ENCODE results near the gene MSH5.

The MSH5 gene

GRCh38 chr6:31713465-31713864 is 26.3 kb upstream of the MSH5 start:
- DNase-seq (ENCODE audit: low read depth in 2 of 2), result no peak

- DNase-seq (ENCODE audit: low read depth in 2 of 2), result no peak
Measured at GRCh38 chr6:31713991-31714684, 25.7 kb upstream of the MSH5 start.

DNA sequence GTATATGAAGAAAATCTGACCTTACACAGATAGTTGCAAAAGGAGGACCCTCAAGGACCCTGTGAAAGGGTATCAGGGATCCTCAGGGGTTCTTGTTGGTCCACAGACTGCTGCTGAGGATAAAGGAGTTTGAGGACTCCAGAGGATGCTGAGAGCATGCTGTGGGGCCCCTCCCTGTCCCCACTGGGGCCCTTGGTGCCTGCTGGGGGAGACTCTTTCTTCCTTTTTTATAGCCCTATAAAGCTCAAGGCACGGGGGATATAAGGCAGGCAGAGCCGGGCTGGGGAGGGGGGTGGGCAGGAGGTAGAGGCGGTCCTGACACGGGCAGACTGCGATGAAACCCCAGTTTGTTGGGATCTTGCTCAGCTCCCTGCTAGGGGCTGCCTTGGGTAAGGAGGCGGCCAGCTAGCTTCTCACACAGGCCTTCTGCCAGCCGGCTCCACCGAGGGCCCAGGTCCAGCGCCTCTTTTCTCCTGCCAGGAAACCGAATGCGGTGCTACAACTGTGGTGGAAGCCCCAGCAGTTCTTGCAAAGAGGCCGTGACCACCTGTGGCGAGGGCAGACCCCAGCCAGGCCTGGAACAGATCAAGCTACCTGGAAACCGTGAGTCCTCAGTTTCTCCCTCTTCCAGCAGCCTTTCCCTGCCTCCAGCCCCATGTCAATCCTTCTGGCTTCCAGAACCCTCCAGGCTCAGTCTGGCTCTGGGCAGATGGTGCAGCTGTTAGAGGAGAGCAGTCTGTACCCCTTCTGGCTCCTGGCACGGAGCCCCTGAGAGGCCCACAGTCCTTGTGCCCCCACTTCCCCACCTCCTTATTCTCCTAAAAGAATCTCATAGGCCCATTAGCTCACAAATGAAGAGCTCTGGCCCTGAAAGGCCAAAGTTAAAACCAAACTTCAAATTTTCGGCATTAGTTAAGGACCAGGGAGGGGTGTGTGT is 24.5 kb upstream of the MSH5 start, which contains the start of gene LY6G6D:
TSS of gene LY6G6D (plus strand) at position 327 of the 937 bp plus-strand sequence. CDS start at position 335, 8 bp downstream.
- DNase-seq (ENCODE audit: low read depth in 2 of 2), result no peak

GRCh38 chr6:31717499-31718222 is 22.1 kb upstream of the MSH5 start:
- DNase-seq (ENCODE audit: low read depth in 2 of 2), result no peak

DNA sequence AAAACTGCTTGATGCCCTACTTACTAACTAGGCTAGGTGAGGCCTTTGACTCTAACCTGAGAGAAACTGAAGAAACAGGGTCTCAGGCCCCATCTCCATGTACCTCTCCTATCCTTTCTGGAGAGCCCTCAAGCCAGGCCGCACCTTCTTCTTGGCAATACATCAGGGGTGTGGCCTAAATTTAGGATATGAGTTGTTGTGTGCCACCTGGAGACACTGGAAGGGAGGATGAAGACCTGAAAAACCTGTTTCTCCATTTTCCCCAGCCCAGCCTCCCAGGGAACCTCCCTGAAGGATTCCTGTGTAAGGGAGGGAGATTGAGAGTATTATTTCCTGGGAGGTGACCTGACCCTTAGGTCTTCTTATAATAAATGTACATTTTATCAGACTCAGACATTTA is 21.5 kb upstream of the MSH5 start:
- DNase-seq (ENCODE audit: low read depth in 2 of 2), result no peak

- DNase-seq (ENCODE audit: low read depth in 2 of 2), result no peak
Measured at GRCh38 chr6:31719001-31719400, 20.8 kb upstream of the MSH5 start.

DNA sequence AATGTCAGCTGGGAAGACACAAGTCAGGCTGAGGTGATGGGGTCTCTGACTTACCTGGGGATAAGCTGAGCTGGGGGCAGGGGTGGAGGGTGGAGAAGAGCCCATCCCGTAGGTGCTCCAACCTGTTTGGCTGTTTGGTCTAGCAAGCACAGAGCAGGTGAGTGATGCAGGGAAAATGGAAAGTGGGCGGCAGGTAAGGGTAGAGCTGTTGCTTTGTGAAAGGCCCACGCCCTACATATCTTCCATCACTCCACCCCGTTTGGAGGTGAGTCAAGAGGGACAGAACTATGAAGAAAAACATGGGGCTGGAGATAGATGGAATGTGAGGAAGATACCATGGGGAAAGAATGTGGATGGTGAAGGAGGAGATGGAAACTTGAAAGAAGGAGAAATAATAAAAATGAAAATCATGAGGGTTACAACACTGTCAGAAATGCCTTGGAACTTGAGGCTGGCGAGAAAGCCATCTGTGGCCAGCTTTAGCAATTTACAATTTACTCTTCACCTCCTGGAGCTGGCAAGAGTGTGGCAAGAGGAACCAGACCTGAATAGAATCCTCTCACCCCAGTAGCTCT is 19.5 kb upstream of the MSH5 start:
- DNase-seq (ENCODE audit: low read depth in 2 of 2), result no peak

- no peak for DNase-seq (ENCODE audit: low read depth in 2 of 2)
Measured at GRCh38 chr6:31721351-31722020, 18.3 kb upstream of the MSH5 start, which contains the start of gene LY6G6C. TSS of gene LY6G6C (minus strand) at chr6:31721746. CDS start at chr6:31721679, 67 bp downstream.

GRCh38 chr6:31722173-31722572 is 17.6 kb upstream of the MSH5 start:
- DNase-seq (ENCODE audit: low read depth in 2 of 2), result no peak

DNA sequence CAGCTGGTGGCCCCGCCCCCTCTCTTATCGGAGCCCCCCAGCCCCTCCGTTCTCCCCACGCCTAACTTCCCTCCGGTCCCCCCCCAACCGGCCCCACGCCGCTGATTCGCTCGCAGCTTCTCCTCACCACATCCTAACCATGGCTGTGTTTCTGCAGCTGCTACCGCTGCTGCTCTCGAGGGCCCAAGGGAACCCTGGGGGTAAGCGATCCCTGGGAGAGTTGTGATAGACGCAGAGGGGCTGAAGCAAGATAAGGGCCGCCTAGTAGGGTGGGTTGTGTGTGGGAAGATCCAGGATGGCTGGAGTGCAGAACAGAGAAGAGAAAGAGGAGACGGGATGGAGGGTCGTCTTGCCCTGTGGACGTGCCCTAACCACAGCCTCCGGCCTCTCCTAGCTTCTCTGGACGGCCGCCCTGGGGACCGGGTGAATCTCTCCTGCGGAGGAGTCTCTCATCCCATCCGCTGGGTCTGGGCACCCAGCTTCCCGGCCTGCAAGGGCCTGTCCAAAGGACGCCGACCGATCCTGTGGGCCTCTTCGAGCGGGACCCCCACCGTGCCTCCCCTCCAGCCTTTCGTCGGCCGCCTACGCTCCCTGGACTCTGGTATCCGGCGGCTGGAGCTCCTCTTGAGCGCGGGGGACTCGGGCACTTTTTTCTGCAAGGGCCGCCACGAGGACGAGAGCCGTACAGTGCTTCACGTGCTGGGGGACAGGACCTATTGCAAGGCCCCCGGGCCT is 16.4 kb upstream of the MSH5 start, which contains the start of gene MPIG6B:
TSS of gene MPIG6B (plus strand) at position 129 of the 735 bp plus-strand sequence. CDS start at position 140, 11 bp downstream.
- no peak for DNase-seq (ENCODE audit: low read depth in 2 of 2)

GRCh38 chr6:31723980-31724691 is 15.7 kb upstream of the MSH5 start:
- DNase-seq (ENCODE audit: low read depth in 2 of 2), result no peak

- DNase-seq (ENCODE audit: low read depth in 2 of 2), result no peak
Measured at GRCh38 chr6:31725502-31726350, 14.1 kb upstream of the MSH5 start.

- DNase-seq (ENCODE audit: low read depth in 2 of 2), result no peak
Measured at GRCh38 chr6:31727034-31727716, 12.6 kb upstream of the MSH5 start.

- no peak for DNase-seq (ENCODE audit: low read depth in 2 of 2)
Measured at GRCh38 chr6:31727717-31728671, 11.8 kb upstream of the MSH5 start.

GRCh38 chr6:31728767-31729514 is 10.9 kb upstream of the MSH5 start, which contains the start of gene DDAH2:
TSS of gene DDAH2 (minus strand) at chr6:31729299. CDS start at chr6:31729161, 138 bp downstream.
- DNase-seq (ENCODE audit: low read depth in 2 of 2), result no peak

DNA sequence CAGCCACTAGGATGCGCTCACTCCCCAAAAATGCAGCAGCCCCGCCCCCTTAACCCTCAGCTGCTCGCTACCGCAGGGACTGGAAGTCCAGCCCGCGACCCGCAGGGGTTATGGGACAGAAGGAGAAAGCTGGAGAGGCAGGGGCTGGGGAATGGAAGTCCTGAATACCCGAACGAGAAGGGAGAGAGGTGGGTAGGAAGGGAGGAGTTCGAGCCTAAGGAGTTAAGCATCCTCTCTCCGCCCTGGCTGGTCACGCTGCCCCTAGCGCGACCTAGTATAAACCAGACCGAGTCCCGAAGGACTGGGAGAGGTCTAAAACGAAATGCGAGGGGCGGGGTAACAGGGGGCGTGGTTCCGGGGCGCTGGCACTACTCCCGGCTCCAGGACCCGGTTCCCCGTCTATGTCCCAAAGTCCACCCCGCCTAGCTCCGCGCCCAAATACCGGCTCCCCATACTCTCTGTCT is 10.3 kb upstream of the MSH5 start:
- peak; percentile 70 to 72 for DNase-seq (ENCODE audit: low read depth in 2 of 2)

Data from activated CD4-positive, alpha-beta T cell treated with anti-CD3 and anti-CD28 coated beads for 24 hours (primary cell).